ENCODE results near the gene CAMK1D. TPM values are rescaled to one million over a fixed set of nuclear protein-coding genes. Genes with fewer than 3 reads are reported as not detected.

CAMK1D gene
- total RNA-seq, 1 experiment from 2014 or later, result 10.2 TPM

GRCh38 chr10:12413369-12413711, 64.0 kb downstream of the CAMK1D start:
- TF ChIP-seq HMGA2 (CRISPR knock-in tag; IDR thresholded peaks at IDR 0.05) (no peak), ZNF425 (CRISPR knock-in tag; conservative IDR thresholded peaks at IDR 0.05) (no peak), FOXJ3 (CRISPR knock-in tag; IDR thresholded peaks at IDR 0.05; ENCODE audit: borderline replicate concordance) (no peak), CREM (CRISPR knock-in tag; IDR thresholded peaks at IDR 0.05) (no peak)
- Mint-ChIP-seq H3K4me3 (no peak overlapping the region), H3K4me1 (no peaks in the 10 kb centered on the region), H3K27me3 (ENCODE audit: low read depth) (no peaks in the 10 kb centered on the region), H3K27ac (no peak overlapping the region), H3K9me3 (peaks cover 8% of the 10 kb centered on the region), H3K36me3 (no peaks in the 10 kb centered on the region; the same call in 1 of the 2 replicates)
- ChIA-PET CTCF (no interaction called here), POLR2A (no interaction called here)
- ATAC-seq (no peak), DNase-seq (ENCODE audit: low spot score) (no peak)

- no peaks in the 10 kb centered on the region for H3K4me1 Mint-ChIP-seq
- no peak for TF ChIP-seq E2F1 (CRISPR knock-in tag; IDR thresholded peaks at IDR 0.05)
- TF ChIP-seq ZSCAN18 (CRISPR knock-in tag; IDR thresholded peaks at IDR 0.05), result no peak
- no peak for TF ChIP-seq SP1 (CRISPR knock-in tag; conservative IDR thresholded peaks at IDR 0.05)
- TF ChIP-seq ZNF281 (CRISPR knock-in tag; IDR thresholded peaks at IDR 0.05), result no peak
- no peak for TF ChIP-seq ZNF416 (CRISPR knock-in tag; IDR thresholded peaks at IDR 0.05)
- no peak for TF ChIP-seq ZNF532 (CRISPR knock-in tag; IDR thresholded peaks at IDR 0.05; ENCODE audit: borderline replicate concordance)
- no peak for TF ChIP-seq FOXJ3 (CRISPR knock-in tag; IDR thresholded peaks at IDR 0.05; ENCODE audit: borderline replicate concordance)
- no peak for TF ChIP-seq OVOL2 (CRISPR knock-in tag; IDR thresholded peaks at IDR 0.05; ENCODE audit: borderline replicate concordance)
- ChIA-PET CTCF (no interaction called here), POLR2A (no interaction called here)
- H3K27me3 Mint-ChIP-seq (ENCODE audit: low read depth), result no peaks in the 10 kb centered on the region
- H3K4me3 Mint-ChIP-seq, result no peak overlapping the region
- no peaks in the 10 kb centered on the region; the same call in 1 of the 2 replicates for H3K36me3 Mint-ChIP-seq
- peak overlapping the region; percentile 78; the same call in 1 of the 2 replicates for H3K27ac Mint-ChIP-seq
- ATAC-seq (no peak), DNase-seq (ENCODE audit: low spot score) (no peak)
- H3K9me3 Mint-ChIP-seq, result peaks cover 8% of the 10 kb centered on the region
Observed at GRCh38 chr10:12414278-12414989, 65.1 kb downstream of the CAMK1D start.

Data from WTC11 (cell line).